DMS53 (cell line): ENCODE measurements around the gene LHPP.

ENCODE experiments used
- DNase-seq: peaks from one replicate; lab custom pipeline; 2025; lab: John Stamatoyannopoulos, UW

Gene LHPP

GRCh38 chr10:124447751-124448466, 13.7 kb upstream of the LHPP start:
- DNase-seq = peak; percentile 75

DNA sequence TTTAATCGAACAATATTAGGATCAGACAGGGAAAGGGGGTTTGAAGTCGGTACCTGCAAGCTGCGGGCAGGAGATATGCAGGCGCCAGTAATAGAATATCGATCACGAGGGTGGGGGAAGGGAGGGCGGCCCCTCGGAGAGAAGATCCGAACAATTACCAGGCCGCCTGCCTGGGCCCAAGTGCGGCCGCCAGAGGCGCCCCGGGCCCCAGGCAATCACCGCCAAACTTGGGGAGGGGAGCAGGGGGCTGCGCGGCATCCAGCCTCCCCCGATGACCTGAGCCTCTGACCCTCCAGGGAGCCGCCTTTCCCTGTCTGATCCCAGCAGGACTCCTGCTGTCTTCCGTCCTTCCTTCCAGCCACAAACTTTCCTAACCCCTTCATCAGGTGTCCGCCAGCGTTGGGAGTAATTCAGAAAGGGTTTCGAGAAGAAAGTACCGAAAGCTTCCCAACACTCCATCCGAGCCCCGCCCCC, 12.9 kb upstream of the LHPP start:
- DNase-seq = peak; percentile 43

GRCh38 chr10:124449170-124450011, 12.2 kb upstream of the LHPP start:
- peak; percentile 55 for DNase-seq

GRCh38 chr10:124450012-124450782, 11.4 kb upstream of the LHPP start, which contains the start of gene NKX1-2:
TSS of gene NKX1-2 (minus strand) at chr10:124450035. CDS start at chr10:124449943, 92 bp downstream.
- DNase-seq = peak; percentile 62

GRCh38 chr10:124450783-124451057, 10.9 kb upstream of the LHPP start:
- DNase-seq = no peak

GRCh38 chr10:124451276-124451675, 10.3 kb upstream of the LHPP start:
- DNase-seq = no peak

DNA sequence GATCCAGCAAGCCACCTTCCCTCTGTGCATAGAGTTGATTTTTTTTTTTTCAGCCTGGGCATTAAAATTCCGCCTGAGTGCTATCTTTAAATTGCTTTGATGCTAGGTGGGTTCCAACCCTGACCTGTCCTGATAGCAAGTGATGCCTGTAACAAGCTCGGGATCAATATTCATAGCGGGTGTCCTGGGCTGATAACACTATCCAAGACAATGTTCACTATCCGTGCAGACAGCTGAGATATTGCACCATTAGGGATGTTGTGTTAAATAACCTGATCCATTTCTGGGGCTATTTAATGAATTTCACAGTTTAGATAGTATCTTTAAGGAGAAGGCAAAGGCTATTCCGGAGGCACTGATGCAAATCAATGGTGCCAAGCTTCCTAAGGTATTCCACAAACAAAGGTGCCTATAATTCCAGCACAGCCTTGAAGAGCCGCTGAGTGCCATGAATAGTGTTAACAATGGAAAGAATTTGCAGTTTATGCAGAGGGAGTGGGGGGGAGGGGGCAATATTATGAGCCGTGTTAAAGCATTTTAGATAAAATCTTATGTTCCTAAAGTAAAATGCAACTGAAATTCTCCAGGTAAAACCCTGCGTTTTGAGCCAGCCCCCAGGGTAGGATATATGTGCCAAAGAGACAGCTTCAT, 7.5 kb upstream of the LHPP start:
- no peak for DNase-seq

DNA sequence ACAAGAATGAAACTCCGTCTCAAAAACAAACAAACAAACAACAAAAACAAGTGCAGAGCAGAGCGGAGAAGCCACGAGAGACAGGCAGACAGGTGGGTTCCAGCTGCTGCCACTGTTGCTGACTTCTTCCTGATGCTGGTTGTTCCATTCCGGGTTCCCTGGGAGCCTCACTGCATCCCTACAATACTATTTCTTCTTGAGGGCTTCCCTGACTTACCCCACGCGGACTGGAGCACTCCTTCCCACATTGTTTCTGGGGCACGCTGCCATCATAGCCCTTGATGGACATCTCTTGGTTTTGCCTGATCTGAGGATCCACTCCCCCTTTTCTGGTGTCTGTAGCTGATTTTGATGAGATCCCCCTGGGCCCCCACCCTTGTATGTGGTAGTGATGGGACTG, 6.2 kb upstream of the LHPP start:
- no peak for DNase-seq

GRCh38 chr10:124458473-124458872, 3.1 kb upstream of the LHPP start:
- no peak for DNase-seq

DNA sequence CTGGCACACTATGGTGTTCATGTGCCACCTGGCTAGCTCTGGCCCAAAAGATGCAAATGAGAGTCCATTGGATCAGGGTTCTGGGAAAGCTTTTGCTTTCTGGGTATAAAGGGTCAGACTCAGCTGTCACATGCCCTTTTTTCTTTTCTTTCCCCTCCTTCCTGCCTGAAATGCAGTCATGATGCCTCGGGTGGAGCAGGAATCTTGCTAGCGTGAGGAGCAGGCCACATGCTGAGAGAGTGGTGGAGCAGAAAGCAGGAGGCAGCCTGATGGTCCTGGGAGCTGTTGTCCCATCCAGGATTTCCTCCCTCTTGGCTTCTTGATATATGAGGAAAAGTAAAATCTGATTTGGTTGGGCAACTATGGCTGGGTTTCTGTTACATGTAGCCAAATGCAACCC, 2.7 kb upstream of the LHPP start:
- DNase-seq = no peak

- DNase-seq = no peak
Observed at GRCh38 chr10:124459395-124459794, 2.2 kb upstream of the LHPP start.

DNA sequence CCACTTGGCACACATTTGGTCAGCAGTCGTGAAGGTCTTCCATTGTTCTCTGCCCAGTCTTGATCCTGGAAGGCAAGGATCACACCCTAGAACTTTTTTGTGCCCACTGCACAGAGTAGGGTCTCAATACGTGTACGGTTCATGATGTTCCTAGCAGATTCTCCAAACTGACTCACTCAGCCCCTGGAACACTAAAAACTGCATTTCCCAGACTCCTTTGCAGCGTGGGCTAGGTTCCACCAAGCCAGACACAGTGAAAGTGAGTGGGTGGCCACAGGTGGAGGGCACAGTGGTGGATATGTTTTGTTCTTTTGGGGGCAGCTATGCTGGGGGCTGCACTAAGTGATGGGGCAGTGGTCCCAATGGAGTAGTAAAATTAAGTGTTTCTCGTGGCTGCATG, 1.5 kb upstream of the LHPP start:
- no peak for DNase-seq

DNA sequence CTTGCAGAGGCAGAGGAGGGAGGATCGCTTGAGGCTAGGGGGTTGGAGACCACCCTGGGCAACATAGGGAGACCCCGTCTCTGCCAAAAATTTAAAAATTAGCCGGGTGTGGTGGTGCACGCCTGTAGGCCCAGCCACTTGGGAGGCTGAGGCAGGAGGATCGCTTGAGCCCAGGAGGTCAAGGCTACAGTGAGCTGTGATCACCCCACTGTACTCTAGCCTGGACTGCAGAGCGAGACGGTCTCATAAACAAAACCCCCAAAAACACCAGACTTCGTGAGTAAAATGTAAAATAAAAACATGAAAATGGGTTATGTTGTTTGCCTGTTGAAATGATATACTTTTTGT, 699 bp downstream of the LHPP start:
- DNase-seq = no peak

GRCh38 chr10:124464028-124464965, 2.7 kb downstream of the LHPP start:
- no peak for DNase-seq

DNA sequence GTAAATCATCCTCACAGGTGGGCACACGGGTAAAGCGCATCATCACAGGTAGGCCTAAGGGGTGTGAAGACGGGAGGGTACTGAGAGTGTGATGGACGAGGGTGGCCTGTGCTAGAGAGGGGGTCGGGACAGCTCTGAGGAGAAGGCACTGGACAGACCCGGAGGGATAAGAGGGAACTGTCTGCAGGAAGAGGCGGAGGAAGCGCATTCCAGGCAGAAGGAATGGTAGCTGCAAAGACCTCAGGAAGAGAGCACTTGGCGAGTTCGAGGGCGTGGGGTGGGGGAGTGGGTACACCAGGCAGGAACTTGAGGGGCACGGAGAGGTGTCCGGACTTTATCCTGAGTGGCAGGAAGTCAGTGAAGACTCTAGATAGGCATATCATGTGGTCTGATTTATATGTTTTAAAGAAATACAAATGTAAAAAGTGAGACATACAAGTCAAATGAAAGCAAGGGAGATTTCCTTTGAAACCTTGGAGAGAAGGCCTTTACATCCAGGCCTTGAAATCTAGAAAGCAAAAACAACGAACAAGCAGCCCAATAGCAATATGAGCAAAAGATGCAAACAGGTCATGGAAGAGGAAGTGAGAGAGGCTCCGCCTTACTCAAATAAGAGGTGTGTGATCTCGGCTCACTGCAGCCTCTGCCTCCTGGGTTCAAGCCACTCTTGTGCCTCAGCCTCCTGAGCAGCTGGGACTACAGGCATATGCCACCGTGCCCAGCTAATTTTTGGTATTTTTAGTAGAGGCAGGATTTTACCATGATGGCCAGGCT, 3.6 kb downstream of the LHPP start:
- DNase-seq = peak; percentile 23

DNA sequence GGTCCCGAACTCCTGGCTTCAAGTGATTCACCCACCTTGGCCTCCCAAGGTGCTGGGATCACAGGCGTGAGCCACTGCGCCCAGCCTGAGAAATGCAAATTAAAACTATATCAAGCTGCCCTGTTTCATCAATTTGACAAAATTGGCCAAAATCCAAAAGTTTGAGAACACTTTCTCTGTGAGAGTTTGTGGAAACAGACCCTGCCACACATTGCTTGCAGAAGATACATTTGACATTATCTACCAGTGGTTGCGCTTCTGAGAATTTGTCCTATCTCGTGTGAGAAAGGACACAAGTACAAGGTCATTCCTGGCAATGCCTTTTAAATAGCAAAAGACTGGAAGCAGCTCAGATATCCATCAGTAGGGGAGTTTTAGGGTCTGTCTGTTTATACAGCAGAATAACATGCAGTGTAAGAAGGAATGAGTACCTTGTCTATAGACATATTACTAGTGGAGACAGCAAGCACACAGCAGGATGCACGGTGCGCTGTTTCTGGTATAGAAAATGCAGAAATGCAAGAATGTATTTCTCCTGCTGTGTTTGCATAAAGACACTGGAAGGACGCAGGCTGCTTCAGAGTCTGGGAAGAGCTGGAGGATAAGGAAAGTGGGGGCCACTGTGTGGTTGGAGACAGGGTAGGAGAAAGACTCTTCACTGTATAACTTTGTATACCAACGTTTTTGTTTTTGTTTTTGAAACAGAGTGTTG, 4.3 kb downstream of the LHPP start:
- DNase-seq = no peak

DNA sequence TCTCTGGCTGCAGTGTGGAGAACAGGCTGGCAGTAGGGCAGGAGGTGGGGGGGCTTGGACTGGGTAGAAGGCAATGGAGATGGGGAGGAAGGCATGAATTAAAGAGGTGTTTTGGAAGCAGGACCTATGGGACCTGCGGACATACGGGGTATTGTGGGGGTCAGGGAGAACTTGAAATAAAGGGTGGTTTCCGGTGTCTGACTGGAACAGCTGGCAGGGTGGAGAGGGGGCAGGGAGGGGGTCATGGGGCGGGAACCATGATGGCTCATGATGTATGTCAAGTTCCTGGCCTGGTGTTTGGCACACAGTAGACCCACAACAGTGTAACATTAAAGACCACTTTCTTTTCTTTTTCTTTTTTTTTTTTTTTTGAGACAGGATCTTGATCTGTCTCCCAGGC, 5.5 kb downstream of the LHPP start:
- no peak for DNase-seq

- DNase-seq = no peak
Observed at GRCh38 chr10:124468624-124469023, 7.0 kb downstream of the LHPP start.

DNA sequence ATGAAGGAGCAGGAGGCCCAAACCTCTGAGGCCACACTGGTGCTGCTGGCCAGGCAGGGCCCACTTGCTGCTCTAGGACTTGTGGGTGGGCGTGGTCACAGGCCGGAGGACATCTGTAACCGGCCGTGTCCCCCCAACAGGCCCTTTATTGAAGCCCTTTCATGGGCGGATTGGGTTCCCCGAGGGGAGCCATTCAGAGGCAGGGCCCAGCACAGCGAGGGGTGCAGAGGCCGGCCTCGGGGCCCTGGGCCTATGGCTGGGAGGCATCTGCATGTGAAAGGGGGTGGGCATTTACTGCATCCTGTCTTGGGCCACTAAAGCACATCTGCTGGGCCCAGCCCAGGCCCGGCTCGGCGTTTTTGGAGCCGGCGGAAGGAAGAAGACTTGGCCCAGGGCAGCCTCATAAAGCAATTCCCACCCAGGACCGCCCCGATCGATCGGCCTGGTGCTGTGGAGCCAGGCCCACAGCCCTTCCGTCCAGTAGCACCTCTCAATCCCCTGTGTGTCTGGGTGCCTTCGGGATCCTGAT, 8.4 kb downstream of the LHPP start:
- DNase-seq = no peak
